Stimulated activated CD4-positive, alpha-beta T cell treated with anti-CD3 and anti-CD28 coated beads, Interleukin-4, amount 100 ng/mL, for 24 hours (primary cell): ENCODE results near the gene CAMTA1.

Source experiments
- DNase-seq: peaks from one replicate; pipeline ENCODE4 v3.0.0-alpha.2; 2020

Gene CAMTA1

GRCh38 chr1:7578206-7578605 is 793.0 kb downstream of the CAMTA1 start:
- no peak for DNase-seq

GRCh38 chr1:7579016-7579415 is 793.8 kb downstream of the CAMTA1 start:
- no peak for DNase-seq

- DNase-seq = no peak
These were observed 794.9 kb downstream of the CAMTA1 start for GRCh38 chr1:7579831-7580804.

GRCh38 chr1:7580923-7581753 is 795.9 kb downstream of the CAMTA1 start:
- no peak for DNase-seq

GRCh38 chr1:7581754-7582459 is 796.7 kb downstream of the CAMTA1 start:
- no peak for DNase-seq

- no peak for DNase-seq
These were observed 797.3 kb downstream of the CAMTA1 start for GRCh38 chr1:7582460-7582972.

GRCh38 chr1:7583291-7584096 is 798.2 kb downstream of the CAMTA1 start:
- no peak for DNase-seq

- DNase-seq = no peak
These were observed 798.9 kb downstream of the CAMTA1 start for GRCh38 chr1:7584157-7584556.

GRCh38 chr1:7584643-7585042 is 799.4 kb downstream of the CAMTA1 start:
- no peak for DNase-seq

- no peak for DNase-seq
These were observed 800.1 kb downstream of the CAMTA1 start for GRCh38 chr1:7585216-7585907.

GRCh38 chr1:7586031-7586941 is 801.0 kb downstream of the CAMTA1 start:
- DNase-seq = no peak

GRCh38 chr1:7587108-7587772 is 802.0 kb downstream of the CAMTA1 start:
- no peak for DNase-seq

GRCh38 chr1:7587773-7588456 is 802.7 kb downstream of the CAMTA1 start:
- DNase-seq = no peak

GRCh38 chr1:7588457-7588827 is 803.2 kb downstream of the CAMTA1 start:
- no peak for DNase-seq

GRCh38 chr1:7589080-7589735 is 804.0 kb downstream of the CAMTA1 start:
- no peak for DNase-seq

- DNase-seq = no peak
These were observed 804.6 kb downstream of the CAMTA1 start for GRCh38 chr1:7589774-7590425.

GRCh38 chr1:7590426-7590790 is 805.2 kb downstream of the CAMTA1 start:
- no peak for DNase-seq

- no peak for DNase-seq
These were observed 806.3 kb downstream of the CAMTA1 start for GRCh38 chr1:7591565-7591964.
